ENCODE results near the gene SNRNP48. TPM values are rescaled to one million over a fixed set of nuclear protein-coding genes. Genes with fewer than 3 reads are reported as not detected.

The SNRNP48 gene
- polyA plus RNA-seq, 3 donors = 5.1 to 6.0 (median 5.9) TPM

- H3K4me3 ChIP-seq (replicated peaks in 1 of 3; ENCODE audit: low read depth in 2 of 3, low read length in 3 of 3) = no peak overlapping the region
- no peaks in the 10 kb centered on the region for H3K4me1 ChIP-seq (ENCODE audit: control insufficient read depth in 1 of 2, insufficient read depth in 2 of 2, low read length in 2 of 2)
- no CpG with 5 or more reads among the region's 3 CpGs for WGBS (ENCODE audit: insufficient coverage)
- Mint-ChIP-seq H3K27ac (no peak overlapping the region), H3K4me3 (no peak overlapping the region), H3K27me3 (ENCODE audit: low read depth in 3 of 3) (peaks cover 0 to 5% (median 0%) of the 10 kb centered on the region in 3 donors), H3K9me3 (peaks cover 0 to 8% (median 0%) of the 10 kb centered on the region in 7 donors), H3K4me1 (no peaks in the 10 kb centered on the region), H3K36me3 (no peaks in the 10 kb centered on the region)
- H4K20me1 ChIP-seq (ENCODE audit: insufficient read depth, low read length) = no peaks in the 10 kb centered on the region
- no peak overlapping the region for H3K27ac ChIP-seq (ENCODE audit: low read depth in 1 of 2, low read length in 2 of 2)
- no peaks in the 10 kb centered on the region for H3K9me3 ChIP-seq (replicated peaks in 1 of 2; ENCODE audit: control insufficient read depth in 1 of 2, insufficient read depth in 1 of 2, low read length in 2 of 2)
- H2AFZ ChIP-seq (ENCODE audit: insufficient read depth, low read depth, low read length, poor library complexity, severe bottlenecking) = no peak overlapping the region
- intact Hi-C loops (cut with micrococcal nuclease) = no loop called here
- DNase-seq = no peak
- TF ChIP-seq CTCF (IDR thresholded peaks at IDR 0.05) = no peak
- H3K79me2 ChIP-seq (ENCODE audit: insufficient read depth, low read length) = no peaks in the 10 kb centered on the region
- no peaks in the 10 kb centered on the region for H3K36me3 ChIP-seq (replicated peaks in 1 of 2; ENCODE audit: control insufficient read depth in 1 of 2, insufficient read depth in 2 of 2, low read length in 2 of 2)
- H3K4me2 ChIP-seq (replicated peaks; ENCODE audit: extremely low read depth, low read length, poor library complexity, severe bottlenecking) = no peak overlapping the region
- H3K27me3 ChIP-seq (ENCODE audit: control insufficient read depth in 2 of 2, insufficient read depth in 2 of 2, low read length in 2 of 2) = no peaks in the 10 kb centered on the region
- no peak overlapping the region for H3K9ac ChIP-seq (ENCODE audit: insufficient read depth, low read length, poor library complexity, severe bottlenecking)
Measured at GRCh38 chr6:7637533-7637932, 47.5 kb downstream of the SNRNP48 start.

GRCh38 chr6:7639427-7639826 lies 49.4 kb downstream of the SNRNP48 start:
- Histone ChIP-seq H3K4me1 (ENCODE audit: control insufficient read depth in 1 of 2, insufficient read depth in 2 of 2, low read length in 2 of 2) (peaks cover 4% of the 10 kb centered on the region in 2 donors), H3K4me2 (replicated peaks; ENCODE audit: extremely low read depth, low read length, poor library complexity, severe bottlenecking) (no peak overlapping the region), H3K9me3 (replicated peaks in 1 of 2; ENCODE audit: control insufficient read depth in 1 of 2, insufficient read depth in 1 of 2, low read length in 2 of 2) (no peaks in the 10 kb centered on the region), H3K79me2 (ENCODE audit: insufficient read depth, low read length) (no peaks in the 10 kb centered on the region), H3K9ac (ENCODE audit: insufficient read depth, low read length, poor library complexity, severe bottlenecking) (no peak overlapping the region), H3K4me3 (replicated peaks in 1 of 3; ENCODE audit: low read depth in 2 of 3, low read length in 3 of 3) (no peak overlapping the region), H2AFZ (ENCODE audit: insufficient read depth, low read depth, low read length, poor library complexity, severe bottlenecking) (no peak overlapping the region), H3K27me3 (ENCODE audit: control insufficient read depth in 2 of 2, insufficient read depth in 2 of 2, low read length in 2 of 2) (no peaks in the 10 kb centered on the region), H4K20me1 (ENCODE audit: insufficient read depth, low read length) (no peaks in the 10 kb centered on the region), H3K27ac (ENCODE audit: low read depth in 1 of 2, low read length in 2 of 2) (no peak overlapping the region), H3K36me3 (replicated peaks in 1 of 2; ENCODE audit: control insufficient read depth in 1 of 2, insufficient read depth in 2 of 2, low read length in 2 of 2) (no peaks in the 10 kb centered on the region)
- H3K27ac Mint-ChIP-seq = no peak overlapping the region
- intact Hi-C loops (cut with micrococcal nuclease) = no loop called here
- H3K9me3 Mint-ChIP-seq = peaks cover 0 to 8% (median 0%) of the 10 kb centered on the region in 7 donors
- H3K36me3 Mint-ChIP-seq = no peaks in the 10 kb centered on the region
- no peak for DNase-seq
- peaks cover 0 to 3% (median 1%) of the 10 kb centered on the region in 3 donors for H3K27me3 Mint-ChIP-seq (ENCODE audit: low read depth in 3 of 3)
- TF ChIP-seq CTCF (IDR thresholded peaks at IDR 0.05) = no peak
- H3K4me3 Mint-ChIP-seq = no peak overlapping the region
- peaks cover 4% of the 10 kb centered on the region for H3K4me1 Mint-ChIP-seq
- 100% methylated on average over 1 of the region's 3 CpGs for WGBS (ENCODE audit: insufficient coverage)
